Activated naive CD4-positive, alpha-beta T cell treated with Interleukin-2 at 50 U/mL for 16 hours (primary cell): ENCODE results near the gene TADA2A.
"Not testable (repeated sequence)": the region's sequence is repeated elsewhere in the genome, so short reads cannot be mapped to it uniquely, and the experiment has no call there.

Experiments
- DNase-seq: peaks from one replicate; pipeline ENCODE4 v3.0.0-alpha.2; 2020

Gene TADA2A

GRCh38 chr17:37400505-37400904 lies 6.2 kb upstream of the TADA2A start:
- no peak for DNase-seq

- not testable (repeated sequence) for DNase-seq
Observed at GRCh38 chr17:37405522-37405921, 1.2 kb upstream of the TADA2A start.

- no peak for DNase-seq
Observed at GRCh38 chr17:37405955-37406634, 591 bp upstream of the TADA2A start.

- not testable (repeated sequence) for DNase-seq
Observed at GRCh38 chr17:37408145-37408479, 1.4 kb downstream of the TADA2A start.

- no peak for DNase-seq
Observed at GRCh38 chr17:37410357-37410756, 3.7 kb downstream of the TADA2A start.

GRCh38 chr17:37413875-37414519 lies 7.3 kb downstream of the TADA2A start:
- DNase-seq = no peak

- no peak for DNase-seq
Observed at GRCh38 chr17:37417852-37418251, 11.2 kb downstream of the TADA2A start.

GRCh38 chr17:37422971-37423625 lies 16.4 kb downstream of the TADA2A start:
- no peak for DNase-seq

- no peak for DNase-seq
Observed at GRCh38 chr17:37425268-37425667, 18.6 kb downstream of the TADA2A start.

GRCh38 chr17:37429039-37429438 lies 22.4 kb downstream of the TADA2A start:
- no peak for DNase-seq

- no peak for DNase-seq
Observed at GRCh38 chr17:37429453-37429852, 22.8 kb downstream of the TADA2A start.

GRCh38 chr17:37430051-37430627 lies 23.5 kb downstream of the TADA2A start:
- DNase-seq = no peak

- no peak for DNase-seq
Observed at GRCh38 chr17:37432671-37433070, 26.0 kb downstream of the TADA2A start.

GRCh38 chr17:37438141-37438540 lies 31.5 kb downstream of the TADA2A start:
- no peak for DNase-seq

- DNase-seq = no peak
Observed at GRCh38 chr17:37440424-37440823, 33.7 kb downstream of the TADA2A start.

- DNase-seq = not testable (repeated sequence)
Observed at GRCh38 chr17:37441369-37442014, 34.8 kb downstream of the TADA2A start.

- DNase-seq = no peak
Observed at GRCh38 chr17:37446027-37446426, 39.3 kb downstream of the TADA2A start.

- no peak for DNase-seq
Observed at GRCh38 chr17:37447641-37448040, 41.0 kb downstream of the TADA2A start.

GRCh38 chr17:37450112-37450511 lies 43.4 kb downstream of the TADA2A start:
- DNase-seq = no peak

GRCh38 chr17:37457801-37458200 lies 51.1 kb downstream of the TADA2A start:
- DNase-seq = not testable (repeated sequence)

- no peak for DNase-seq
Observed at GRCh38 chr17:37458805-37459204, 52.1 kb downstream of the TADA2A start.

GRCh38 chr17:37461668-37462067 lies 55.0 kb downstream of the TADA2A start:
- DNase-seq = no peak

- no peak for DNase-seq
Observed at GRCh38 chr17:37462492-37462891, 55.8 kb downstream of the TADA2A start.
